HG02588 (cell line): ENCODE measurements around the gene TRIM56.
"Not testable (repeated sequence)": the region's sequence is repeated elsewhere in the genome, so short reads cannot be mapped to it uniquely, and the experiment has no call there.

ENCODE experiments used
- ATAC-seq: cut with Tn5 transposase; IDR thresholded peaks from one replicate; pipeline ENCODE4 v1.9.1; 2021; ENCODE audit warnings: mild to moderate bottlenecking, moderate library complexity; ENCODE audit not compliant: unreplicated experiment

Gene TRIM56, protein sequence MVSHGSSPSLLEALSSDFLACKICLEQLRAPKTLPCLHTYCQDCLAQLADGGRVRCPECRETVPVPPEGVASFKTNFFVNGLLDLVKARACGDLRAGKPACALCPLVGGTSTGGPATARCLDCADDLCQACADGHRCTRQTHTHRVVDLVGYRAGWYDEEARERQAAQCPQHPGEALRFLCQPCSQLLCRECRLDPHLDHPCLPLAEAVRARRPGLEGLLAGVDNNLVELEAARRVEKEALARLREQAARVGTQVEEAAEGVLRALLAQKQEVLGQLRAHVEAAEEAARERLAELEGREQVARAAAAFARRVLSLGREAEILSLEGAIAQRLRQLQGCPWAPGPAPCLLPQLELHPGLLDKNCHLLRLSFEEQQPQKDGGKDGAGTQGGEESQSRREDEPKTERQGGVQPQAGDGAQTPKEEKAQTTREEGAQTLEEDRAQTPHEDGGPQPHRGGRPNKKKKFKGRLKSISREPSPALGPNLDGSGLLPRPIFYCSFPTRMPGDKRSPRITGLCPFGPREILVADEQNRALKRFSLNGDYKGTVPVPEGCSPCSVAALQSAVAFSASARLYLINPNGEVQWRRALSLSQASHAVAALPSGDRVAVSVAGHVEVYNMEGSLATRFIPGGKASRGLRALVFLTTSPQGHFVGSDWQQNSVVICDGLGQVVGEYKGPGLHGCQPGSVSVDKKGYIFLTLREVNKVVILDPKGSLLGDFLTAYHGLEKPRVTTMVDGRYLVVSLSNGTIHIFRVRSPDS

DNA sequence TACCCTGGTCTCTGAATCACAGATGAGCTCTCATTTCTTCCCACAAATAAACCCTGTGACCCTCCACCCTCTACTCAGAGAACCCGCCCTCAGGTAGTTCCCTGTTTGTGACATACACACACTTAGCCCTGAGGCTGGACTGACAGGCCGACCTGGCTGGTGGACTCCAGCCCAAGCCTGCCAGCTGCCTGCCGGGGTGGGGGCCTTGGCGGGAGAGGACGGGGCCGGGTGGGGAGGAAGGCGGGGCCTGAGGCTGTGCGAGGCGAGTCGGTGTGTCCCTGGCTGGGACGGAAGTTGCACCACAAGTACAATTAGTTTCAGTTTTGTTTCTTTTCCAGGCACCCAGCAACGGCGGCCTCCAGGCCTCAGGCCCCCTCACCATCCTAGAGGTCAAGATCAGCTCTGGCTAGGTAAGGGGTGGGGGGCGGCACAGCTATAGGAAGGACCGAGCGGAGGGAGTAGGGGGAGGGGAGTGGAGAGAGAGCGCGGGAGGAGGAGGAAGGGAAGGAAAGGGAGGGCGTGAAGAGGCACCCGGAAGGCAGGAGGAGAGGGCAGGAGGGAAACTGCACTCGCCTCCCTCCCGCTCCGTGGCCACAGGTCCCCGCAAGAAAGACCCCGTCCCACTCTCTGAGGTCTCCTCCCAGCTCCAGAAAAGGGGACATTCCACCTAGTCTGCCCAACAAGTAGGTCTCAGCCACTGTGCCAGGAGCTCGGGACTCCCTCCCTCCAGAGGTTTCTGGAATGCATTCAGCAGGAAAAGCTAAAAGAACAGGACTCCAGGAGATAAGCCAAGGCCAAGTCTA, at the start of gene TRIM56:
TSS of gene TRIM56 (plus strand) at position 320 of the 803 bp plus-strand sequence. CDS start 1,832 bp downstream, outside the sequence.
- peak; percentile 81 for ATAC-seq

DNA sequence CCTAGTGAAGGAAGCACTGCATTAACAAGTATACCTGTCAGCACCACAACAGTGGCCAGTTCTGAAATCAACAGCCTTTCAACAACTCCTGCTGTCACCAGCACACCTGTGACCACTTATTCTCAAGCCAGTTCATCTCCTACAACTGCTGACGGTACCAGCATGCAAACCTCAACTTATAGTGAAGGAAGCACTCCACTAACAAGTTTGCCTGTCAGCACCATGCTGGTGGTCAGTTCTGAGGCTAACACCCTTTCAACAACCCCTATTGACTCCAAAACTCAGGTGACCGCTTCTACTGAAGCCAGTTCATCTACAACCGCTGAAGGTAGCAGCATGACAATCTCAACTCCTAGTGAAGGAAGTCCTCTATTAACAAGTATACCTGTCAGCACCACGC, 49.3 kb upstream of the TRIM56 start:
- no peak for ATAC-seq

GRCh38 chr7:101041283-101041682, 44.0 kb upstream of the TRIM56 start:
- not testable (repeated sequence) for ATAC-seq

- ATAC-seq, result no peak
Observed at GRCh38 chr7:101058355-101058754, 26.9 kb upstream of the TRIM56 start.

- ATAC-seq, result no peak
Observed at GRCh38 chr7:101059620-101059942, 25.7 kb upstream of the TRIM56 start.

- ATAC-seq, result no peak
Observed at GRCh38 chr7:101060992-101061391, 24.3 kb upstream of the TRIM56 start.

DNA sequence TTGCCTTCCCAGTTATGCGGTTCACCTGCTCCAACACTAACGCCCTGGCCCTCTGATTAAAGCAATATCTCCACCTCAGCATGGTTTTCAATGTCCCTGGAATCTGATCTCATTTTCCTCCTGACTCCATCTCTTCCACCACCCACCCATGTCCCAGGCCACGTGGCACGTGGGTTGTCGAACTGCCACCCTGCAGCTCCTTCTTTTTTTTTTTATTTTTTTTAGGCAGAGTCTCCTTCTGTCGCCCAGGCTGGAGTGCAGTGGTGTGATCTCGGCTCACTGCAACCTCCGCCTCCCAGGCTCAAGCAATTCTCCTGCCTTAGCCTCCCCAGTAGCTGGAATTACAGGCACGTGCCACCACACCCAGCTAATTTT, 21.1 kb upstream of the TRIM56 start:
- not testable (repeated sequence) for ATAC-seq

- ATAC-seq, result not testable (repeated sequence)
Observed at GRCh38 chr7:101065162-101065561, 20.1 kb upstream of the TRIM56 start.

- no peak for ATAC-seq
Observed at GRCh38 chr7:101066141-101066832, 19.0 kb upstream of the TRIM56 start.

DNA sequence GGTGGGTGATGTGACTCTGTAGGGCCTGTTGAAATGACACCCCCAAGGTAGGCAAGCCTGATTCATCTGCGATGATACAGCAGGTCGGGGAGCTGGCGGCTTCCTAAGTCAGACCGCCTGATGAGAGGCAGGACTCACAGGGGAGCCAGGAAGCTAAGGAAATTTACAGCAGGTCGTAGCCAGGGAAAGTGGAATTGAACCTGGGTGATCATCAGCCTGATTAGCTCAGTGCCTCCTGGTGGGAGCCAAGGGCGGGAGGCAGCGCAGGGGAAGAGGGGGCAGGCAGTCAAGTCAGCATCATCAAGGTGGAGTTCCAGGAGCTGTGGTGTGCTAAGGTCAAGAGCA, 18.5 kb upstream of the TRIM56 start:
- no peak for ATAC-seq

DNA sequence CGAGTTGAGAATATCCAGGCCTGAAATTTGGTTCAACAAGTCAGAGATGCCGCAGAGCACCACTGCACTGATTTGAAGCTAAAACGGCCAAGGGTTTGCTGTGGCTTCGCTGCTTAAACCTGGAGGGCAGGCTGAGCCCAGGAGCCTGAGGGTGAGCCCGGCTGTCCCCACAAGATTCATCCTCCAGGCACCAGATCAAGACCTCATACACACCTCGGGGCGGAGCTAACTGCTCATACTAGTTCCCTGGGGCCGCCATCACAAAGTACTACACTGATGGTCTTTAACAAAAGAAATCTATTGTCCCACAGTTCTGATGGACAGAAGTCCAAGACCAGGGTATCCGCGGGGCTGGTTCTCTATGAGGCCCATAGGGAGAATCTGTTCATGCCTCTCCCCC, 16.9 kb upstream of the TRIM56 start:
- ATAC-seq, result no peak

DNA sequence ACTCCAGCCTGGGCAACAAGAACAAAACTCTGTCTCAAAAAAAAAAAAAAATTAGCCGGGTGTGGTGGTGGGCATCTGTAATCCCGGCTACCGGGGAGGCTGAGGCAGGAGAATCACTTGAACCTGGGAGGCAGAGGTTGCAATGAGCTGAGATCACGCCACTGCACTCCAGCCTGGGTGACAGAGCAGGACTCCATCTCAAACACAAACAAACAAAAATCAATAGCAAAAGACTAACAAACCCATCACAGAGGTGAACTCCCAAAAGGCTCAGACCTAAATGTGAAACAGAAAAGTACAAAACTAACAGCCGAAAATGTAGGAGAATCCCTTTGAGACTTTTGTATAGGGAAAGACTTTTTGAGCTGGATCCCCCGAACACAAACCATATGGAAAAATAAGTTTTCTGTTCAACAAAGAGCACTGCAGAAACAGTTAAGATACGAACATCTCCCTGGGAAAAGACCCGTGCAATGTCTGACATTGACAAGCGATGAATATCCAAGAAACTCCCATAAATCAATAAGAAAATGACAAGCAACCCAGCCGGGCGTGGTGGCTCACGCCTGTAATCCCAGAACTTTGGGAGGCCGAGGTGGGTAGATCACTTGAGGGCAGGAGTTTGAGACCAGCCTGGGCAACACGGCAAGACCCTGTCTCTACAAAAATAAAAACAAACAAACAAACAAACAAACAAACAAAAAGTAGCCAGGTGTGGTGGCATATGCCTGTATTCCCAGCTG, 13.7 kb upstream of the TRIM56 start:
- ATAC-seq, result not testable (repeated sequence)

DNA sequence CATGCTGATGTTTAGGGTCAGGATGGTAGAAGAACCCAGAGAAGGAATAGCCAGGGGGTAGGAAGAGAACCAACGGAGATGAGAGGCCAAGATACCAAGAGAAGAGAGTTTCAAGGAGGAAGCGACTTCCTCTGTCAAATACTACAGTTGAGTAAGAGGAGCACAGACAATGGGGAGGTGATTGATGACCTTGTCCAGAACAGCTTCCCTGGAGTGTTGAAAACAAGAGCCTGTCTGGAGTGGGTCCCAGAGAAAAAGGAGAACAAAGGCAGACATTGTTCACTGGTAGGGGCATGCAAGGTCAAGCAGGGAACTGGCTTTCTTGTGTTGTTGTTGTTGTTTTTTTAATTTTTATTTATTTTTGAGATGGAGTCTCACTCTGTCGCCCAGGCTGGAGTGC, 9.6 kb upstream of the TRIM56 start:
- ATAC-seq, result no peak

- not testable (repeated sequence) for ATAC-seq
Observed at GRCh38 chr7:101076183-101076582, 9.1 kb upstream of the TRIM56 start.

- peak; percentile 80 for ATAC-seq
Observed at GRCh38 chr7:101077303-101078086, 7.8 kb upstream of the TRIM56 start.

GRCh38 chr7:101081432-101081831, 3.8 kb upstream of the TRIM56 start:
- ATAC-seq, result no peak

GRCh38 chr7:101084865-101085161, 468 bp upstream of the TRIM56 start:
- ATAC-seq, result no peak

DNA sequence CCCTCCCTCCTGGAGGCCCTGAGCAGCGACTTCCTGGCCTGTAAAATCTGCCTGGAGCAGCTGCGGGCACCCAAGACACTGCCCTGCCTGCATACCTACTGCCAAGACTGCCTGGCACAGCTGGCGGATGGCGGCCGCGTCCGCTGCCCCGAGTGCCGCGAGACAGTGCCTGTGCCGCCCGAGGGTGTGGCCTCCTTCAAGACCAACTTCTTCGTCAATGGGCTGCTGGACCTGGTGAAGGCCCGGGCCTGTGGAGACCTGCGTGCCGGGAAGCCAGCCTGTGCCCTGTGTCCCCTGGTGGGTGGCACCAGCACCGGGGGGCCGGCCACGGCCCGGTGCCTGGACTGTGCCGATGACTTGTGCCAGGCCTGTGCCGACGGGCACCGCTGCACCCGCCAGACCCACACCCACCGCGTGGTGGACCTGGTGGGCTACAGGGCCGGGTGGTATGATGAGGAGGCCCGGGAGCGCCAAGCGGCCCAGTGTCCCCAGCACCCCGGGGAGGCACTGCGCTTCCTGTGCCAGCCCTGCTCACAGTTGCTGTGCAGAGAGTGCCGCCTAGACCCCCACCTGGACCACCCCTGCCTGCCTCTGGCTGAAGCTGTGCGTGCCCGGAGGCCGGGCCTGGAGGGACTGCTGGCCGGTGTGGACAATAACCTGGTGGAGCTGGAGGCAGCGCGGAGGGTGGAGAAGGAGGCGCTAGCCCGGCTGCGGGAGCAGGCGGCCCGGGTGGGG, 2.2 kb downstream of the TRIM56 start:
- ATAC-seq, result no peak

- ATAC-seq, result no peak
Observed at GRCh38 chr7:101088069-101088425, 2.8 kb downstream of the TRIM56 start.
